ENCODE data around the gene SLC5A10.

The SLC5A10 gene

GRCh38 chr17:18960241-18960665, 8.3 kb downstream of the SLC5A10 start:
- H3K9ac ChIP-seq, result no peak overlapping the region
- H3K79me2 ChIP-seq (ENCODE audit: insufficient read depth, low read depth), result no peaks in the 10 kb centered on the region
- no peaks in the 10 kb centered on the region for H3K4me1 ChIP-seq (ENCODE audit: low read depth, poor library complexity, severe bottlenecking)
- no peaks in the 10 kb centered on the region for H4K20me1 ChIP-seq (ENCODE audit: insufficient read depth)
- H3K27me3 ChIP-seq (ENCODE audit: insufficient read depth, low read depth), result no peaks in the 10 kb centered on the region
- H3K4me2 ChIP-seq, result no peak overlapping the region
- no peaks in the 10 kb centered on the region for H3K36me3 ChIP-seq (ENCODE audit: insufficient read depth)
- H2AFZ ChIP-seq (ENCODE audit: low read depth), result no peak overlapping the region
- no peak for TF ChIP-seq CTCF (conservative IDR thresholded peaks at IDR 0.05; ENCODE audit: low read depth, low read length)
- H3K4me3 ChIP-seq (IDR thresholded peaks at IDR 0.05; ENCODE audit: insufficient read depth, low read depth, low read length), result no peak overlapping the region
- no peak overlapping the region for H3K27ac ChIP-seq

GRCh38 chr17:18960803-18961511, 9.0 kb downstream of the SLC5A10 start:
- Histone ChIP-seq H3K27ac (no peak overlapping the region), H2AFZ (ENCODE audit: low read depth) (peak overlapping the region; percentile 54), H3K79me2 (ENCODE audit: insufficient read depth, low read depth) (no peaks in the 10 kb centered on the region), H3K36me3 (ENCODE audit: insufficient read depth) (no peaks in the 10 kb centered on the region), H3K4me3 (IDR thresholded peaks at IDR 0.05; ENCODE audit: insufficient read depth, low read depth, low read length) (no peak overlapping the region), H3K4me2 (no peak overlapping the region), H4K20me1 (ENCODE audit: insufficient read depth) (no peaks in the 10 kb centered on the region), H3K9ac (no peak overlapping the region), H3K27me3 (ENCODE audit: insufficient read depth, low read depth) (no peaks in the 10 kb centered on the region), H3K4me1 (ENCODE audit: low read depth, poor library complexity, severe bottlenecking) (no peaks in the 10 kb centered on the region)
- TF ChIP-seq CTCF (conservative IDR thresholded peaks at IDR 0.05; ENCODE audit: low read depth, low read length), result peak; percentile 88

GRCh38 chr17:18961634-18962493, 9.9 kb downstream of the SLC5A10 start:
- H3K4me3 ChIP-seq (IDR thresholded peaks at IDR 0.05; ENCODE audit: insufficient read depth, low read depth, low read length), result no peak overlapping the region
- no peak overlapping the region for H2AFZ ChIP-seq (ENCODE audit: low read depth)
- no peak overlapping the region for H3K27ac ChIP-seq
- H3K4me1 ChIP-seq (ENCODE audit: low read depth, poor library complexity, severe bottlenecking), result no peaks in the 10 kb centered on the region
- no peak overlapping the region for H3K9ac ChIP-seq
- no peaks in the 10 kb centered on the region for H4K20me1 ChIP-seq (ENCODE audit: insufficient read depth)
- no peak for TF ChIP-seq CTCF (conservative IDR thresholded peaks at IDR 0.05; ENCODE audit: low read depth, low read length)
- H3K36me3 ChIP-seq (ENCODE audit: insufficient read depth), result no peaks in the 10 kb centered on the region
- H3K79me2 ChIP-seq (ENCODE audit: insufficient read depth, low read depth), result no peaks in the 10 kb centered on the region
- no peaks in the 10 kb centered on the region for H3K27me3 ChIP-seq (ENCODE audit: insufficient read depth, low read depth)
- H3K4me2 ChIP-seq, result no peak overlapping the region

GRCh38 chr17:18962494-18962815, 10.5 kb downstream of the SLC5A10 start:
- no peak overlapping the region for H3K9ac ChIP-seq
- no peak overlapping the region for H2AFZ ChIP-seq (ENCODE audit: low read depth)
- no peaks in the 10 kb centered on the region for H3K36me3 ChIP-seq (ENCODE audit: insufficient read depth)
- no peak overlapping the region for H3K27ac ChIP-seq
- no peak for TF ChIP-seq CTCF (conservative IDR thresholded peaks at IDR 0.05; ENCODE audit: low read depth, low read length)
- H3K4me2 ChIP-seq, result no peak overlapping the region
- H3K27me3 ChIP-seq (ENCODE audit: insufficient read depth, low read depth), result no peaks in the 10 kb centered on the region
- H3K79me2 ChIP-seq (ENCODE audit: insufficient read depth, low read depth), result no peaks in the 10 kb centered on the region
- no peaks in the 10 kb centered on the region for H4K20me1 ChIP-seq (ENCODE audit: insufficient read depth)
- H3K4me3 ChIP-seq (IDR thresholded peaks at IDR 0.05; ENCODE audit: insufficient read depth, low read depth, low read length), result no peak overlapping the region
- no peaks in the 10 kb centered on the region for H3K4me1 ChIP-seq (ENCODE audit: low read depth, poor library complexity, severe bottlenecking)

Measured in KMS-11 (cell line).